OCI-LY3 (cell line): ENCODE data around the gene WWOX.

ENCODE experiments used
- EZH2phosphoT487 ChIP-seq: fragments of 200-600 bp; shearing (Covaris generic); IDR thresholded peaks from 2 replicates; pipeline ENCODE4 v1.6.1; 2018; ENCODE audit warnings: antibody characterized with exemption, mixed run types, low read depth
- TF ChIP-seq, protein P1 (sequence below): fragments of 200-600, 300-600 bp; sonication (generic); IDR thresholded peaks from 2 replicates; pipeline ENCODE4 v1.5.1; 2014; ENCODE audit warnings: antibody characterized with exemption, low read length, low read depth

DNA sequence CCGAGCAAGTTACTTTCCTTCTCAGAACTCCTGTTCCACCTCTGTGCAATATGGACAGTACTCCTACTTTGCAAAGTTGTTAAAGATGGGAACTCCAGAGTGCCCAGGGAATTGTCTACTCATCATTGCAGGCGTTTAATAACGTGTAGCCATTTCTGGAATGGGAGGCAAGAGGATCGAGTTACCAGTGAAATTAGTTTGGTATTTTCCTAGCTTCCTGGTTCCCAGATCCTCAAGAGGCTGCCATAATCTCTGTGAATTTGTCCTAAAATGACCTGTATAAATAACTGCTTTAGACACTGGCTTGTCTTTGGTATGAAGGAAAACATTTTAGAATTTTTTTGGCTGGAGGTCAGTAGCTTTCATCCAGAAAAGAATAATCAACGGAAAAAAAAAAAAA is 27.7 kb downstream of the WWOX start:
- no peak for TF ChIP-seq EZH2phosphoT487
- TF ChIP-seq, protein P1, sequence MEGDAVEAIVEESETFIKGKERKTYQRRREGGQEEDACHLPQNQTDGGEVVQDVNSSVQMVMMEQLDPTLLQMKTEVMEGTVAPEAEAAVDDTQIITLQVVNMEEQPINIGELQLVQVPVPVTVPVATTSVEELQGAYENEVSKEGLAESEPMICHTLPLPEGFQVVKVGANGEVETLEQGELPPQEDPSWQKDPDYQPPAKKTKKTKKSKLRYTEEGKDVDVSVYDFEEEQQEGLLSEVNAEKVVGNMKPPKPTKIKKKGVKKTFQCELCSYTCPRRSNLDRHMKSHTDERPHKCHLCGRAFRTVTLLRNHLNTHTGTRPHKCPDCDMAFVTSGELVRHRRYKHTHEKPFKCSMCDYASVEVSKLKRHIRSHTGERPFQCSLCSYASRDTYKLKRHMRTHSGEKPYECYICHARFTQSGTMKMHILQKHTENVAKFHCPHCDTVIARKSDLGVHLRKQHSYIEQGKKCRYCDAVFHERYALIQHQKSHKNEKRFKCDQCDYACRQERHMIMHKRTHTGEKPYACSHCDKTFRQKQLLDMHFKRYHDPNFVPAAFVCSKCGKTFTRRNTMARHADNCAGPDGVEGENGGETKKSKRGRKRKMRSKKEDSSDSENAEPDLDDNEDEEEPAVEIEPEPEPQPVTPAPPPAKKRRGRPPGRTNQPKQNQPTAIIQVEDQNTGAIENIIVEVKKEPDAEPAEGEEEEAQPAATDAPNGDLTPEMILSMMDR: no peak
